Anterior cingulate cortex (tissue), 58 donors: Measurements from ENCODE around the gene SLC18A3.
A peak's percentile ranks its signal among the peaks of the same experiment; 100 is the strongest.

Experiments used
- DNase-seq, 58 donors: peaks; one replicate each; lab custom pipeline; 2025; lab: John Stamatoyannopoulos, UW

Gene SLC18A3

GRCh38 chr10:49595713-49596492 is 14.2 kb upstream of the SLC18A3 start:
- no peak for DNase-seq

GRCh38 chr10:49596493-49596809 is 13.7 kb upstream of the SLC18A3 start:
- DNase-seq, result no peak

- DNase-seq, result no peak
Measured at GRCh38 chr10:49596836-49597235, 13.3 kb upstream of the SLC18A3 start.

- no peak for DNase-seq
Measured at GRCh38 chr10:49597426-49598163, 12.5 kb upstream of the SLC18A3 start.

- DNase-seq, result no peak
Measured at GRCh38 chr10:49598164-49598856, 11.8 kb upstream of the SLC18A3 start.

- DNase-seq, result no peak
Measured at GRCh38 chr10:49598986-49599385, 11.1 kb upstream of the SLC18A3 start.

GRCh38 chr10:49599546-49599945 is 10.6 kb upstream of the SLC18A3 start:
- no peak for DNase-seq

GRCh38 chr10:49600046-49600445 is 10.1 kb upstream of the SLC18A3 start:
- DNase-seq, result no peak

- DNase-seq, result no peak
Measured at GRCh38 chr10:49600781-49601400, 9.2 kb upstream of the SLC18A3 start.

- DNase-seq, result no peak
Measured at GRCh38 chr10:49601857-49602256, 8.3 kb upstream of the SLC18A3 start.

GRCh38 chr10:49602380-49603023 is 7.6 kb upstream of the SLC18A3 start:
- no peak for DNase-seq

- DNase-seq, result peak in 7 of 58 donors; percentile 9 to 50 (median 16)
Measured at GRCh38 chr10:49605216-49605938, 4.7 kb upstream of the SLC18A3 start.

- DNase-seq, result no peak
Measured at GRCh38 chr10:49605939-49606509, 4.1 kb upstream of the SLC18A3 start.

GRCh38 chr10:49606981-49607535 is 3.1 kb upstream of the SLC18A3 start:
- DNase-seq, result peak in 10 of 58 donors; percentile 6 to 25 (median 10)

GRCh38 chr10:49608166-49609005 is 1.7 kb upstream of the SLC18A3 start:
- no peak for DNase-seq

- DNase-seq, result no peak
Measured at GRCh38 chr10:49609006-49609282, 1.2 kb upstream of the SLC18A3 start.

- no peak for DNase-seq
Measured at GRCh38 chr10:49609283-49610113, 612 bp upstream of the SLC18A3 start.
